ENCODE data around the gene SERPIND1.

DNA sequence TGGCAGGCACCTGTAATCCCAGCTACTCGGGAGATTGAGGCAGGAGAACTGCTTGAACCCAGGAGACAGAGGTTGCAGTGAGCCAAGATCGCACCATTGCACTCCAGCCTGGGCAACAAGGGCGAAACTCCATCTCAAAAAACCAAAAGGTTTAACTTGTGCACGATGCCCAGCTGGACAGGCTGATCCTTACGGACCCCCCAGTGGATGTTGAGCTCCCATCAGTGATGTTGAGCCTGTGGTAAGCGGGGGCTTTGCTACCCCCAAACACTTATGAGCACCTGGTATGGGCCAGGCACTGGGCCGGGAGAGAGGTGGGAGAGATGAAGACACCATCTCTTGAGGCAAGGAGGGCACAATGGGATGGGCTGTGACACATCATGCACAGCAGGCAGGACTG, 7.4 kb upstream of the SERPIND1 start:
- TF ChIP-seq PATZ1 (CRISPR knock-in tag; IDR thresholded peaks at IDR 0.05; ENCODE audit: borderline replicate concordance) (no peak), BACH2 (CRISPR knock-in tag; IDR thresholded peaks at IDR 0.05; ENCODE audit: borderline replicate concordance) (no peak), ZFP30 (CRISPR knock-in tag; IDR thresholded peaks at IDR 0.05) (no peak)
